GM19324 (cell line): ENCODE measurements around the gene ATP6V0C.
A peak's percentile ranks its signal among the peaks of the same experiment; 100 is the strongest.
"Not testable (repeated sequence)": the region's sequence is repeated elsewhere in the genome, so short reads cannot be mapped to it uniquely, and the experiment has no call there.

Experiments
- ATAC-seq: cut with Tn5 transposase; IDR thresholded peaks from one replicate; pipeline ENCODE4 v1.9.1; 2021; ENCODE audit warnings: mild to moderate bottlenecking, moderate library complexity; ENCODE audit not compliant: unreplicated experiment, low FRiP score

ATP6V0C gene

GRCh38 chr16:2524339-2524938 lies 10.7 kb downstream of the ATP6V0C start:
- ATAC-seq: no peak

DNA sequence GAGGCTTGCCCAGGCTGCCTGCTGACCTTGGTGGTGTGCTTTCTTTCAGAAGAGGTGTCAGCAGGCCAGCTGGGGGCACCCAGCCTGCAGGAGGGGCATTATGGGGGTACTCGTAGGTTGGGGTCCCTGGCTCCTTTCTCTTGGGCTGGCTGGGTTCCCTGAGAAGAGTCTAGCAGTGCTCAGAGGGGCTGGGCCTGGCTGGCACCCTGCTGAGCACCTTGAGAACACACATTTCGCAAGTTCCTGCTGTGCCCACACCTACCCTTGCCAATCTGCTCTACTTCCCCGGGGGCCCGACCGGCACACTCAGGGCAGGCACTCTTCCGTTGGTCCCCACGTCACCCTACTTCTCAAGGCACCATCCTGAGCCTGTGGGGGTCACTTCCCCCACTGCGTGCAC lies 12.4 kb downstream of the ATP6V0C start:
- ATAC-seq: no peak

DNA sequence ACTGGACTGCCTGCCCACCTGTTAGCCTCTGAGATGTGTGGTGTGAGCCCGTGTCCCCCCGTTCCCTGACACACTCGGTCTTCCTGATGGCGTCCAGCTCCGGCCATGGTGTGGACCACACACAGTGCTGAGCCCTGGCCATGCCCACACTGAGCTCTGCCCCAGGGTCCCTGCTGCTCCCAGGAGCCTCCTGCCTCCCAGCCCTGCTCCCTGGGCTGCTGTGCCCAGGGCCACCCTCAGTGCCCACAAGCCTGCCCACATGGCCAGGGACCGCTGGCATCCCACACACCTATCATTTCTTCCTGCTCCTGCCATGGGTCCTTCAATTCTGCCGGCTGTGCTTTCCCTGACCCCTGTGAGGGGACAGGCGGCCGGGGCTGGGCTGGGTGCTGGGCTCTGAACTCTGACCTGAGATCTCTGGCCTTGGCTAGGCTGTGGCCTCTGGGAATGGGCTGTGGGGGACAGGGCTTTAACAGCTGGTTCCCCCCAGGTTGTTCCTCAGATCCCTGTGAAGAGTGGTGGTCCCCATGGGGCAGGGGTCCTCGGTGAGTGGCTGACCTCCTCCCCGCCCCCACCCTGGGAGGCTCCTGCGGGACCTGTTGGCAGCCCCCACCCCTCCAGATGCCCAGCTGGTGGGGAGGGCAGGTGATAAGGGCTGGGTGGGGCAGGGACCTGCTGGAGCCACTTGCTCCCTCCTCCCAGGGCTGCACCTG lies 13.5 kb downstream of the ATP6V0C start:
- no peak for ATAC-seq

DNA sequence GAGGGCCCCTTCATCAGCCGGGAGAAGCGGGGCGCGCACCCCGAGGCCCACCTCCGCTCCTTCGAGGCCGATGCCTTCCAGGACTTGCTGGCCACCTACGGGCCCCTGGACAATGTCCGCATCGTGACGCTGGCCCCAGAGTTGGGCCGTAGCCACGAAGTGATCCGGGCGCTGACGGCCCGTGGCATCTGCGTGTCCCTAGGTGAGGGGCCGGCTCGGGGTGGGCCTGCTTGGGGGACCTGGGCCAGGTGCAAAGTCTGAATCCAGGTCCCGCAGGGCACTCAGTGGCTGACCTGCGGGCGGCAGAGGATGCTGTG lies 14.0 kb downstream of the ATP6V0C start:
- no peak for ATAC-seq

DNA sequence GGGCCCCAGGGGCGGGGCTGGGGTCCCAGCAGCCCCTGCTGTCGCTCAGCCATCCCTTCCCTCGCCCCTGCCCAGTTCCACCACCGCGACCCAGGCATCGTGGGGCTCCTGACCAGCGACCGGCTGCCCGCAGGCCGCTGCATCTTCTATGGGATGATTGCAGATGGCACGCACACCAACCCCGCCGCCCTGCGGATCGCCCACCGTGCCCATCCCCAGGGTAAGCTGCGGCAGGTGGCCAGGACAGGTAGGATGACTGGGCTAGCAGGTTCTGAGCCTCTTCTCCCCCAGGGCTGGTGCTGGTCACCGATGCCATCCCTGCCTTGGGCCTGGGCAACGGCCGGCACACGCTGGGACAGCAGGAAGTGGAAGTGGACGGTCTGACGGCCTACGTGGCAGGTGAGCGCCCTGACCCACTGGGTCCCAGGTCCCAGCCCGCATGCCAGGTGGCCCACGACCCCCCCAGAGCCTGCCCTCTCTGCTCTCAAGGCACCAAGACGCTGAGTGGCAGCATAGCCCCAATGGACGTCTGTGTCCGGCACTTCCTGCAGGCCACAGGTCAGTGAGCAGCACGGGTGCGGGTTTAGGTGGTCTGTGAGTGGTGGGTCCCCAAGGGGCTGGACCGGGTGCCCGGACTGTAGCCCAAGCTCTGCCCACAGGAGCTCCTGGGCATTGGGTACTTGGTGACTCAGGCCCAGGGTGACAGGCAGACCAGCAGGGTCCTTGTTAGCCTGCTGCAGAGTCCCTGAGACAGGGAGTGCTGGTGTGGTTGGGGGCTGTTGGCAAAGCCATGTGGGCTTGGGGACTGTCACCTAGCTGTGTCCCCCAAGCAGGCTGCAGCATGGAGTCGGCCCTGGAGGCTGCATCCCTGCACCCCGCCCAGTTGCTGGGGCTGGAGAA lies 14.7 kb downstream of the ATP6V0C start:
- no peak for ATAC-seq

GRCh38 chr16:2529061-2529931 lies 15.5 kb downstream of the ATP6V0C start:
- no peak for ATAC-seq

- ATAC-seq: no peak
Measured at GRCh38 chr16:2529961-2530628, 16.3 kb downstream of the ATP6V0C start.

GRCh38 chr16:2530629-2531318 lies 17.0 kb downstream of the ATP6V0C start:
- no peak for ATAC-seq

DNA sequence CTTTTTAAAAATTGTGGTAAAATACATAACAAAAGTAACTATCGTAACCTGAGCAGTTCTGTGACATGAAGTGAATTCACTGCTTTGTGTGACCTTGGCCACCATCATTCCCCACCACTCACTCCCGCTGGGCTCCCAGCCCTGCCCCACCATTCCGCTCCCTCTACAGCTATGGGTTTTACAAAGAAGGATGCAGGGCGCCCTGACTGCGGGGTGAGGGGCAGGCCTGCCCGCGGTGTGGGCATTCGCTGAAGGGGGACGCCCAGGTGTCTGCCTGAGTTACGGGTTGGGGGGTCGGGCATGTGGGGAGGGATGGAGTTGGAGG lies 17.6 kb downstream of the ATP6V0C start, which contains the start of gene CEMP1:
CEMP1 (minus strand) TSS at position 38 of the 325 bp plus-strand sequence. CDS start 335 bp downstream, outside the sequence.
- no peak for ATAC-seq

GRCh38 chr16:2531696-2532493 lies 18.1 kb downstream of the ATP6V0C start:
- peak; percentile 86 for ATAC-seq

DNA sequence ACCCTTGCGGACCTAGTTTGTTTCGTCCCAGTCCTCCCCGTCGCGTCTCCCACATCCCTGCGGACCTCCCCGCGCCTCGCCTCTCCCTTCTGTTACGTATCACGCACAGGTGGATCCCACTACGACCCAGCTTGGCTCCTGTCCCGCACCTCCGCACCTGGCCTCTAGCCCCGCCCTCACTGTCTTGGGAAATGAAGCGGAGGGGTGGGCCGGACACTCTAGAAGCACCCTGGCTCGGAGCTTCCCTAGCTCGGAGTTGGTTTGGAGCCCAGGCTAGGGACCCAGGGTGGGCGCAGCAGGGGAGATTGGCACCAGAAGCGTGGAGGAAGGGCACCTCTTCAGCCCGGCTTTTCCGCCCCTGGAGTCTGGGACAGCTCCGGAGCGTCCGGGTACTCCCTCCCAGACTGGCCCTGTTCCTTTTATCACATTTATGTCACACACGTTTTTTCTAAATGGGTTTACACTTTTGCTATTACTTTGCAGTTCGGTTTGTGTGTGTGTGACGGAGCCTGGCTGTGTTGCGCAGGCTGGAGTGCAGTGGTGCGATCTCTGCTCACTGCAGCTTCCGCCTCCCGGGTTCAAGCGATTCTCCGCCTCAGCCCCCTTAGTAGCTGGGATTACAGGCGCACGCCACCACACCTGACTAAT lies 18.9 kb downstream of the ATP6V0C start:
- ATAC-seq: no peak

DNA sequence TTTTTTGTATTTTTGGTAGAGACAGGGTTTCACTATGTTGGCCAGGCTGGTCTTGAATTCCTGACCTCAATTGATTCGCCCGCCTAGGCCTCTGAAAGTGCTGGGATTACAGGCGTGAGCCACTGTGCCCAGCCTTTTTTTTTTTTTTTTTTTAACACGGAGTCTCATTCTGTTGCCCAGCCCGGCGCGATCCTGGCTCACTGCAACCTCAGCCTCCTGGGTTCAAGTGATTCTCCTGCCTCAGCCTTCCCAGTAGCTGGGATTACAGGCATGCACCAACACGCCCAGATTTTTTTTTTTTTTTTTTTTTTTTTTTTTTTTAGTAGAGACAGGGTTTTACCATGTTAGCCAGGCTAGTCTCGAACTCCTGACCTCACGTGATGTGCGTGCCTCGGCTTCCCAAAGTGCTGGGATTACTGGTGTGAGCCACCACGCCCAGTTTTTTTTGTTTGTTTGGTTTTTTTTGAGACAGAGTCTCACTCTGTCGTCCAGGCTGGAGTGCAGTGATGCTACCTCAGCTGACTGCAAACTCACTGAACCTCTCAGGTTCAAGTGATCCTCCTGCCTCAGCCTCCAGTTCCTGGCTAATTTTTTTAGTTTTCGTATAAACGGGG lies 19.5 kb downstream of the ATP6V0C start:
- not testable (repeated sequence) for ATAC-seq

DNA sequence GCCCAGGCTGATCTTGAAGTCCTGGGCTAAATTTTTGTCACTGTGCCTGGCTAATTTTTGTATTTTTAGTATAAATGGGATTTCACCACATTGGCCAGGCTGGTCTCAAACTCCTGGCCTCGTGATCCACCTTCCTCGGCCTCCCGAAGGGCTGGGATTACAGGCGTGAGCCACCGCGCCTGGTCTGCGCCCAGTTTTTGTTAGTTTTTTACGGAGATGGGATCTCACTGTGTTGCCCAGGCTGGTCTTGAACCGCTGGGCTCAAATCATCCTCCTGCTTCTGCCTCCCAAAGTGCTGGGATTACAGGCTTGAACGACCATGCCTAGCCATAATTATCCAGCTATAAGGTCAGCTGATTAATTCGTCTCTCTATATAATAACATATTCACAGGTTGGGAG lies 20.2 kb downstream of the ATP6V0C start:
- no peak for ATAC-seq

- ATAC-seq: not testable (repeated sequence)
Measured at GRCh38 chr16:2534335-2534734, 20.6 kb downstream of the ATP6V0C start.

GRCh38 chr16:2535625-2536013 lies 21.9 kb downstream of the ATP6V0C start:
- ATAC-seq: no peak

DNA sequence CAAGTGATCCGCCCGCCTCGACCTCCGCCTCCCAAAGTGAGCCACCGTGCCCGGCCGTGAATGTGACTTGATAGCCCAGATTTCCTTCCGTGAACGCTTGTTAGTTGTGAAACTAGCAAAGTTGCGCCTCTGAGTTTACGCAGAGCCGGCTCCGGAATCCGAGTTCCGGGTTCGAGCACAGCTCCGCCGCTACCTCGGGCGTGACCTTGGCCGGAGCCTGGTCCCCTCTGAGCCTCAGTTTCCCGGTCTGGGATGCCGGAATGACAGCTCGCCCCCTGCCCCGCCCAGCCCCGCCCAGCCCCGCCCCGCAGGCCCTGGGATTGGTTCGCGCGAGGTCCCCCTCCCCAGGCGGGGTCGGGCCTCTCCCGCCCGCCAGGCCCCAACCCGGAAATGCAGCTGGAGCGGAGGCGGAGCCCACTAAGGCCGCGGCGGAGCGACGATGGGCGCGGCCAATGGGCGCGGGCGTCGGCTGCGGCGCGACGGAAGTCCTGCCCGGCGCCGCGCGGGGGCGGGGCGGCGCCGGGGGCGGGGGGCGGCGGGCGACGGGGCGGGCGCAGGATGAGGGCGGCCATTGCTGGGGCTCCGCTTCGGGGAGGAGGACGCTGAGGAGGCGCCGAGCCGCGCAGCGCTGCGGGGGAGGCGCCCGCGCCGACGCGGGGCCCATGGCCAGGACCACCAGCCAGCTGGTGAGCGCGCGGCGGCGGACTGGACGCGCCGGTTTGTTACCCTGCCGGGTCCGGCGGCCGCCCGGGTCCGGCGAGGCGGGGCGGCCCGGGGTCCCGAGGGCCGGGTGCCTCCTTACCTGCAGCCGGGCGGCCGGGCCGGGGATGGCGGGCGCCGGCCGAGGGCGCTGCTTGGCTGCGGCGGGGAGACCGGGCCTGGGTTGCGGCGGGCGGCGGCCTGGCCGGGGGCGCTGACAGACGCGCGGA lies 24.0 kb downstream of the ATP6V0C start, which contains the start of gene PDPK1:
PDPK1 (plus strand) TSS at position 571 of the 929 bp plus-strand sequence; CDS start at position 663, 92 bp downstream.
- peak; percentile 88 for ATAC-seq
